DND-41 (cell line): ENCODE data around the gene EHBP1.

ENCODE experiments used
- ATAC-seq: fragments of 200-7000 bp; cut with Tn5 transposase; 3 replicates; pipeline ENCODE4 v1.9.1; 2021; ENCODE audit warnings: low read depth; ENCODE audit not compliant: insufficient read depth
- DNase-seq: peaks from one replicate; pipeline ENCODE4 v3.0.0-alpha.2; 2020
- H2AFZ ChIP-seq: 2 replicates; pipeline ENCODE4 v1.6.0; 2012; ENCODE audit warnings: low read depth, low read length
- H3K27ac ChIP-seq: 2 replicates; pipeline ENCODE4 v1.5.1; 2012; ENCODE audit warnings: low read length, inconsistent platforms
- H3K27me3 ChIP-seq: fragments of 200-600 bp; sonication (generic); 2 replicates; pipeline ENCODE4 v1.6.0; 2012; ENCODE audit warnings: low read length, mild to moderate bottlenecking, inconsistent platforms; ENCODE audit not compliant: insufficient read depth, poor library complexity
- H3K36me3 ChIP-seq: 2 replicates; pipeline ENCODE4 v1.5.1; 2012; ENCODE audit warnings: low read length, inconsistent platforms; ENCODE audit not compliant: insufficient read depth
- H3K4me1 ChIP-seq: 2 replicates; pipeline ENCODE4 v1.5.1; 2012; ENCODE audit warnings: mild to moderate bottlenecking, low read length; ENCODE audit not compliant: insufficient read depth
- H3K4me2 ChIP-seq: 2 replicates; pipeline ENCODE4 v1.6.0; 2012; ENCODE audit warnings: mild to moderate bottlenecking, moderate library complexity, low read length, inconsistent platforms; ENCODE audit not compliant: insufficient read depth
- H3K4me3 ChIP-seq, 2 experiments: fragments of 200-600 bp in 1 of 2; shearing (Covaris generic) in 1 of 2; 2 replicates each; pipeline ENCODE4 v1.5.1; 2012 to 2016; ENCODE audit warnings: inconsistent platforms in 2 of 2, low read length in 2 of 2, mild to moderate bottlenecking in 2 of 2, low read depth in 1 of 2, moderate library complexity in 1 of 2
- H3K79me2 ChIP-seq: 2 replicates; pipeline ENCODE4 v1.6.0; 2012; ENCODE audit warnings: low read length, inconsistent platforms; ENCODE audit not compliant: insufficient read depth
- H3K9ac ChIP-seq: 2 replicates; pipeline ENCODE4 v1.6.0; 2012; ENCODE audit warnings: low read depth, mild to moderate bottlenecking, inconsistent platforms, low read length, moderate library complexity
- H3K9me3 ChIP-seq: 2 replicates; pipeline ENCODE4 v1.5.1; 2012; ENCODE audit warnings: low read length, moderate library complexity, mild to moderate bottlenecking, inconsistent platforms; ENCODE audit not compliant: insufficient read depth, severe bottlenecking
- H4K20me1 ChIP-seq: 2 replicates; pipeline ENCODE4 v1.6.0; 2012; ENCODE audit warnings: low read length; ENCODE audit not compliant: insufficient read depth
- EZH2 ChIP-seq: IDR thresholded peaks from 3 replicates; pipeline ENCODE4 v1.6.1; 2012; ENCODE audit warnings: borderline replicate concordance, low read depth, mild to moderate bottlenecking, moderate library complexity, low read length, inconsistent platforms; ENCODE audit not compliant: severe bottlenecking
- TF ChIP-seq, protein P1 (sequence below): IDR thresholded peaks from 2 replicates; pipeline ENCODE4 v1.5.1; 2012; ENCODE audit warnings: borderline replicate concordance, low read length, moderate library complexity, mild to moderate bottlenecking; ENCODE audit not compliant: poor library complexity, severe bottlenecking; ENCODE audit errors: extremely low read depth

EHBP1 gene

DNA sequence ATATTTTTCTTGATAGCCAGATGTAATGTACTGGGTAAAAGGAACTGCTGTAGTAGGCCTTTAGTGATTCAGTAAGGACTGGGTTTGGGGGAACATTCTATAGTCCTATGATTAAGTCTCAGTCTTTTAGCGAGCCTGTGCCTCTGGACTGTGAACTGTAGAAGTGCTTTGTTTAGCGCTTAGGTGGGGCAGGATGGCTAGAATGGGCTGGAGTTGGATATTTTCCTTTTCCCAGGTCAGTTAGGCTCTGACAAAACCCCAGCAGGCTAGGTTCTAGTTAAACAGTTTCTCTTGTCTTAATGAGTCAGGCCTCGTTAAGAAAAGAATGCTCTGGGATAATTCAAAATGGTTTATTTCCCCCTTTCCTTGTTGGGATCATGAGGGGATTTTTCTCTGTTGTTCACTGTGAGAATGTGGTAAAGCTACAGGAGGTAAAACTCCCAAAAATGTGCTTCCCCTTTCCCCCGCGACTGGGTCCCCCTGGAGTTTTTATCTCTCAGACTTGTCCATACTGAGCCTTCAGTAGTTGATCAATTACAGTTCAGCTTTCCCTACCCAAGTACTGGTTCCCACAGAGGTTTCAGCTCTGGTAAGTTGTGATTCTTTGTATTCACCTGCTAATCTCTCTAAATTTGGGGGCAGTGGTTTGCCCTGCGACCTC is 31.5 kb downstream of the EHBP1 start:
- Histone ChIP-seq H3K4me3 (no peak overlapping the region), H3K27me3 (no peaks in the 10 kb centered on the region), H2AFZ (no peak overlapping the region), H3K27ac (peak overlapping the region; percentile 42; the same call in 1 of the 2 replicates), H3K9me3 (no peaks in the 10 kb centered on the region), H3K4me1 (peaks cover 37% of the 10 kb centered on the region), H3K4me2 (no peak overlapping the region), H3K9ac (no peak overlapping the region), H3K36me3 (no peaks in the 10 kb centered on the region), H3K79me2 (peaks cover 82% of the 10 kb centered on the region), H4K20me1 (no peaks in the 10 kb centered on the region)
- ATAC-seq (no peak), DNase-seq (no peak)
- TF ChIP-seq EZH2 = no peak
- TF ChIP-seq, protein P1, sequence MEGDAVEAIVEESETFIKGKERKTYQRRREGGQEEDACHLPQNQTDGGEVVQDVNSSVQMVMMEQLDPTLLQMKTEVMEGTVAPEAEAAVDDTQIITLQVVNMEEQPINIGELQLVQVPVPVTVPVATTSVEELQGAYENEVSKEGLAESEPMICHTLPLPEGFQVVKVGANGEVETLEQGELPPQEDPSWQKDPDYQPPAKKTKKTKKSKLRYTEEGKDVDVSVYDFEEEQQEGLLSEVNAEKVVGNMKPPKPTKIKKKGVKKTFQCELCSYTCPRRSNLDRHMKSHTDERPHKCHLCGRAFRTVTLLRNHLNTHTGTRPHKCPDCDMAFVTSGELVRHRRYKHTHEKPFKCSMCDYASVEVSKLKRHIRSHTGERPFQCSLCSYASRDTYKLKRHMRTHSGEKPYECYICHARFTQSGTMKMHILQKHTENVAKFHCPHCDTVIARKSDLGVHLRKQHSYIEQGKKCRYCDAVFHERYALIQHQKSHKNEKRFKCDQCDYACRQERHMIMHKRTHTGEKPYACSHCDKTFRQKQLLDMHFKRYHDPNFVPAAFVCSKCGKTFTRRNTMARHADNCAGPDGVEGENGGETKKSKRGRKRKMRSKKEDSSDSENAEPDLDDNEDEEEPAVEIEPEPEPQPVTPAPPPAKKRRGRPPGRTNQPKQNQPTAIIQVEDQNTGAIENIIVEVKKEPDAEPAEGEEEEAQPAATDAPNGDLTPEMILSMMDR = no peak

DNA sequence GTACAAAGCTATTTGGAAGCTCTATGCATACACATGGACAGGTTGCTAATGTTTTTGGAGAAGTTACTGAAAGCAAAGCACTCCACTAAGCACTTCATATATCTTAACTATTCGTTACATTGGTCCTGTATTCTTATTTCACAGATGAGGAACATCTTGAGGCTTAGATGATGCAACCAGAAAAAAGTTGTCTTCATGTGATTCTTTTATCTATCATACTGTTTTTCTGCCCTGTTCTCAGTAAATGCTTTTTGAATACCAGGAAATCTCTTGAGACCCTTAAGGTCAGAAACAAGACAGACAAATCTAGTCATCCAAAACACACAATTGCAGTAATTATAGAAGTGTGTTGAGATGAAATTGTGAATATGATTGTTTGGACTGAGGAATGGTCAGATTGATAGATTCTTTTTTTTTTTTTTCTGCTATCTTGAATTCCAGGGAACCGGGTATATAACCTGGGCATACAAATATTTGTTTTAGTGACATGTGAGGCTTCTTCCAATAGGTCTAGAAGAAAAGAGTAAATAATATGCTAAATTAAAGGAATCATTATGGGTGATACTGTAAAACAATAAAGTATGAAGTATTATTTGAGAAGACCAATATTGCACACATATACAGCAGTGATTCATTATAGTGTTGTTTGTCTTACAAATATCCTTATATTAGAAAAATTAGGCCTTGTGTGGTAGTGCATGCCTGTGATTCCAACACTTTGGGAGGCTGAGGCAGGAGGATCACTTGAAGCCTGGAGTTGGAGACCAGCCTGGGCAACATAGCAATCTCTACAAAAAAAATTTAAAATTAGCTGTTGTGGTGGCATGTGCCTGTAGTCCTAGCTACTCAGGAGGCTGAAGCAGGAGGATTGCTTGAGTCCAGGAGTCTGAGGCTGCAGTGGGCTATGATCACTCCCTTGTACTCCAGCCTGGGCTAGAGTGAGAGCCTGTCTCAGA is 33.7 kb downstream of the EHBP1 start:
- no peak overlapping the region for H3K4me3 ChIP-seq
- H3K9me3 ChIP-seq = no peaks in the 10 kb centered on the region
- no peak for TF ChIP-seq EZH2
- ATAC-seq (peak; percentile 70), DNase-seq (no peak)
- H3K79me2 ChIP-seq = peaks cover 81% of the 10 kb centered on the region
- H2AFZ ChIP-seq = no peak overlapping the region
- no peaks in the 10 kb centered on the region for H3K36me3 ChIP-seq
- H3K27me3 ChIP-seq = no peaks in the 10 kb centered on the region
- peak overlapping the region; percentile 24; the same call in 1 of the 2 replicates for H3K4me2 ChIP-seq
- H3K4me1 ChIP-seq = peaks cover 33% of the 10 kb centered on the region
- peak overlapping the region; percentile 14; the same call in 1 of the 2 replicates for H3K9ac ChIP-seq
- no peaks in the 10 kb centered on the region for H4K20me1 ChIP-seq
- peak overlapping the region; percentile 51 for H3K27ac ChIP-seq

DNA sequence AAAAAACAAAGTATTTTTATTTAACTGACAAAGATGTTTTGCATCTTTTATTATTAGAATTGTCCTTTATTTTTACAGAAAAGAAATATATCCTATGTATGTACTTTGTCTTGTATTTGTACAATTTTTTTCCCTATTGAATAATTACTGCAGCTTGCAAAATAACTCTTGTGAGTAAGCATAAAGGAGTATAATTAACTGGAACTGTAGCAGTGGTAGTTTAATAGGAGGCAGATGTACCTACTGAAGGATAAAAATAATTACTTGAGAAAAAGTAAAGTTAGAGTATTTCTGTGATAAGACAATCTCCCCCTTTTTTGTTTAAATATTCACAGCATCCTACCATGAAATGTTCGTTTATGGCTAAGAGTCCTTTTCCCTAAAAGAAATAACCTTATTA is 34.7 kb downstream of the EHBP1 start:
- Histone ChIP-seq H2AFZ (no peak overlapping the region), H3K79me2 (peaks cover 72% of the 10 kb centered on the region), H4K20me1 (no peaks in the 10 kb centered on the region), H3K27ac (no peak overlapping the region), H3K27me3 (no peaks in the 10 kb centered on the region), H3K9me3 (no peaks in the 10 kb centered on the region), H3K4me1 (peaks cover 33% of the 10 kb centered on the region), H3K4me2 (no peak overlapping the region), H3K9ac (no peak overlapping the region), H3K4me3 (no peak overlapping the region), H3K36me3 (no peaks in the 10 kb centered on the region)
- TF ChIP-seq EZH2 = no peak
- TF ChIP-seq, protein P1 = no peak
- DNase-seq = no peak
- no peak for ATAC-seq

DNA sequence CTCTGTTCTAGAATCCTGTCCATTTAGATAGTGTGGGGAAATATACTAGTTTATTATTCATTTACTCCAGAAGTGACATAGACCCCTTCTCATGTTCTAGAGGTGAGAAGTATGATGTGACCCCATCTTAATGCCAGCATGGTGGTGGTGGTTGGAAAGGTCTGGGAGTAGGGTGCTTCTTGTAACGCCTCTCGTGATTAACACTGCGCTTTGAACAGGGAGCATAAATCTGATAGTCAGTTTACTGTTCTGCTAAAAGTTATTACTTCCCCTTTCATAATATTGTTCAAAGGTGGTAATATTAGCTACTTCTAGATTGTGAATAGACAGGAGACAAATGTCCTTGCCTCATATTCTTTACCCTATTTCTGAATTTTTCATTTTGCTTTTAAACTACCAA is 35.6 kb downstream of the EHBP1 start:
- no peaks in the 10 kb centered on the region for H3K27me3 ChIP-seq
- H3K4me2 ChIP-seq = no peak overlapping the region
- ATAC-seq (no peak), DNase-seq (no peak)
- H3K9me3 ChIP-seq = no peaks in the 10 kb centered on the region
- peaks cover 33% of the 10 kb centered on the region for H3K4me1 ChIP-seq
- no peak overlapping the region for H3K4me3 ChIP-seq
- TF ChIP-seq EZH2 = no peak
- TF ChIP-seq, protein P1 = no peak
- H3K27ac ChIP-seq = no peak overlapping the region
- H3K9ac ChIP-seq = no peak overlapping the region
- H2AFZ ChIP-seq = no peak overlapping the region
- H4K20me1 ChIP-seq = no peaks in the 10 kb centered on the region
- no peaks in the 10 kb centered on the region for H3K36me3 ChIP-seq
- peaks cover 72% of the 10 kb centered on the region for H3K79me2 ChIP-seq
